GM10266 (cell line): ENCODE results near the gene RGS11.

Experiments
- DNase-seq: peaks from one replicate; pipeline ENCODE4 v3.0.0; 2012; ENCODE audit errors: extremely low spot score
- TF ChIP-seq, protein P1 (sequence below): IDR thresholded peaks from 2 replicates; pipeline ENCODE4 v1.5.1; 2012; ENCODE audit warnings: mild to moderate bottlenecking, low read depth; ENCODE audit not compliant: control insufficient read depth, insufficient read depth; ENCODE audit errors: missing control alignments

RGS11 gene

DNA sequence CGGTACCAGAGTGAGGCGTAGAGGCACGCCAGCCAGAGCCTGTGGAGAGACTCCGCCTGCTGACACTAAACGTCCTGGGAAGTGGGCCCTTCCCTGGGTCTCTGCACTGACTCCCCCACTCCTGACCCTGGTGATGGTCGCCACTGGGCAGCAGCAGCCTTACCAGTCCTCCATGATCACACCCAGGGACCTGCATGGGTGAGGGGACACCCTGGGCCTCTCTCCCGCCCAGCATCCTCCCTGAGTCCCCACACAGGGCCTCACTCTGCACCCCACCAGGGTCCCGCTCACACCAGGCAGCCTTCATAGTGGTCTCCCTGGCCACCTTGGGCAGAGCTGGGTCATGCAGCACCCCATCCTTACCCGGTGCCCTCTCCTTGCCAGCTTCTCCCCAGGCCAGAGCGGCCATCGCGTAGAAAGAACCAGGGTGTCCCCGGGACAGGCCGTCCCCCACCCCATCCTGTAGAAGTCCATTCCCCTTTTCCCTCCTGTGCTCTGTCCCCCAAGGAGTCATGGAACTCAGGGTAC lies 10.7 kb downstream of the RGS11 start:
- no peak for DNase-seq
- TF ChIP-seq, protein P1, sequence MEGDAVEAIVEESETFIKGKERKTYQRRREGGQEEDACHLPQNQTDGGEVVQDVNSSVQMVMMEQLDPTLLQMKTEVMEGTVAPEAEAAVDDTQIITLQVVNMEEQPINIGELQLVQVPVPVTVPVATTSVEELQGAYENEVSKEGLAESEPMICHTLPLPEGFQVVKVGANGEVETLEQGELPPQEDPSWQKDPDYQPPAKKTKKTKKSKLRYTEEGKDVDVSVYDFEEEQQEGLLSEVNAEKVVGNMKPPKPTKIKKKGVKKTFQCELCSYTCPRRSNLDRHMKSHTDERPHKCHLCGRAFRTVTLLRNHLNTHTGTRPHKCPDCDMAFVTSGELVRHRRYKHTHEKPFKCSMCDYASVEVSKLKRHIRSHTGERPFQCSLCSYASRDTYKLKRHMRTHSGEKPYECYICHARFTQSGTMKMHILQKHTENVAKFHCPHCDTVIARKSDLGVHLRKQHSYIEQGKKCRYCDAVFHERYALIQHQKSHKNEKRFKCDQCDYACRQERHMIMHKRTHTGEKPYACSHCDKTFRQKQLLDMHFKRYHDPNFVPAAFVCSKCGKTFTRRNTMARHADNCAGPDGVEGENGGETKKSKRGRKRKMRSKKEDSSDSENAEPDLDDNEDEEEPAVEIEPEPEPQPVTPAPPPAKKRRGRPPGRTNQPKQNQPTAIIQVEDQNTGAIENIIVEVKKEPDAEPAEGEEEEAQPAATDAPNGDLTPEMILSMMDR, result no peak

DNA sequence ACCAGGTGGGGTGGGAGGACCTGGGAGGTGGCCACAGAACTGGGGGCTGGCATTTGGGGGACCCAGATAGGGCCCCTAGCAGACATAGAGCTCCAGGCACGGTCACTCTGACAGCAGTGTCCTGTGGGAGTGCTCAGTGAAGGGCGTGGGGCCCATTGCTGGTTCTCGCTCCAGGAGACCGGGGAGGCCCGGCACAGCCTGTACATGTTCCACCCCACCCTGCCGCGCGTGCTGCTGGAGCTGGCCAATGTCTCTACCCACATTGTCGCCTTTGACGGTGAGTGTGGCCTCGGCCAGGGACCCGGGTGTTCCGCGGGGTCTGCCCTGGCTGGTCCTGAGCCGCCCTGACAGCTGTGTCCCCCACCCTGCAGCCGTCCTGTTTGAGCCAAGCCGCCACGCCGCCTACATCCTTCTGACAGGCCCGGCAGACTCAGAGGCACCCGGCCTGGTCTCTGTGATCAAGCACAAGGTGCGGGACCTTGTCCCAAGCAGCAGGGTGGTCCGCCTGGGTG lies 11.2 kb downstream of the RGS11 start:
- TF ChIP-seq, protein P1, result no peak
- DNase-seq, result no peak

DNA sequence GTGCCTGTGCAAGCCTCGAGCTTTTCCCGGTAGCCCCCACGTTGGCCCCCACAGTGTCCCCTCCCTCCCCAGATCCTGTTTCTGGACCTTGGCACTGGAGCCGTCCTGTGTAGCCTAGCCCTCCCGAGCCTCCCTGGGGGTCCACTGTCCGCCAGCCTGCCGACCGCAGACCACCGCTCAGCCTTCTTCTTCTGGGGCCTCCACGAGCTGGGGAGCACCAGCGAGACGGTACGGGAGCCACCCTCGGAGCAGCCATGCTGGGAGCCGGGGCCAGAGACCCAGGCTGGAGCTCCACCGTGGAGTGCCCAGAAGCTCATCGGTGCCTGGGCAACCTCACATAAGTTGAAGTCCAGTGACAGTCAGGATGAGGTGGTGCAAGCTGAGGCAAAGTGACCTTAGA lies 11.8 kb downstream of the RGS11 start:
- DNase-seq, result no peak
- TF ChIP-seq, protein P1, result no peak

DNA sequence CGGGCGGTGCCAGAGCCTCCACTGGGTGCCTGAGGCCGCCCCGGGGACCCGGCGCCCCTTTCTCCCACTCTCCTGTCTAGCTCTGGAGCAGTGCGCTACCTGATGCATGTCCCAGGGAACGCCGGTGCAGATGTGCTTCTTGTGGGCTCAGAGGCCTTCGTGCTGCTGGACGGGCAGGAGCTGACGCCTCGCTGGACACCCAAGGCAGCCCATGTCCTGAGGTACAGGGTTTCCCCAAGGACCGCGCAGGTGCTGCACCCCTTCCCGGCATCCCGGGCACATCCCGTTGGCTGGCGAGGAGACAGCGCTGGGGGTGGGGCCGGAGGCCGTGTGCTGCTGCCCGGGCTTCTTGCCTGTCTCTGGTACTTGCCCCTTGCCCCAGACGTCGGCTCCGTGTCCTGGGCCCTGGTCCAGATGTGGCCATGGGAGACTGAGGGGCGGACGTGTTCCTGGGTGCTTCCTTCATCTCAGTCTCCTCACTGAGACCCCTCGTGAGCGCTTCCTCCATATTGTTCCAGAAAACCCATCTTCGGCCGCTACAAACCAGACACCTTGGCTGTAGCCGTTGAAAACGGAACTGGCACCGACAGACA lies 12.5 kb downstream of the RGS11 start:
- TF ChIP-seq, protein P1, result no peak
- DNase-seq, result no peak

DNA sequence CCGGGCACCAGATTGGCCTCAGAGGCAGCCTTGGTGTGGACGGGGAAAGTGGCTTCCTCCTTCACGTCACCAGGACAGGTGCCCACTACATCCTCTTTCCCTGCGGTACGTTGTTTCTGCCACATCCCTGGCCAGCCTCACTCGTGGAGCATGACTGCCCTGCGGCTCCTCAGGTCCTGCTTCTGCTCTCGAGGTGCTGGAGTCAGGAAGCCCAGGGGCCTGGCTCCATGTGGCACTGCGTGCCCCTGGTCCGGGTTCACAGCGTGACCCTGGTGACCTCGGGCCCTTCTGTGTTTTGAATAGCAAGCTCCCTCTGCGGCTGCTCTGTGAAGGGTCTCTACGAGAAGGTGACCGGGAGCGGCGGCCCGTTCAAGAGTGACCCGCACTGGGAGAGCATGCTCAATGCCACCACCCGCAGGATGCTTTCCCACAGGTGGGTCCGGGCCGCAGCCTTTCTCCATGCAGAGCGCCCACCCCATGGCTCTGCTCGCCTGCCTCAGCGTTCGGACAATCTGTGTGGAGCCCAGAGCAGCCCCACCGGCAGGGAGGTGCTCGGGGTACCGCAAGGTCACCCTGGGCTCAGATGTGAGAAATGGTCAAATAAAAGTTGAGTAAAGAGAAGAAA lies 13.5 kb downstream of the RGS11 start:
- no peak for DNase-seq
- TF ChIP-seq, protein P1, result no peak

DNA sequence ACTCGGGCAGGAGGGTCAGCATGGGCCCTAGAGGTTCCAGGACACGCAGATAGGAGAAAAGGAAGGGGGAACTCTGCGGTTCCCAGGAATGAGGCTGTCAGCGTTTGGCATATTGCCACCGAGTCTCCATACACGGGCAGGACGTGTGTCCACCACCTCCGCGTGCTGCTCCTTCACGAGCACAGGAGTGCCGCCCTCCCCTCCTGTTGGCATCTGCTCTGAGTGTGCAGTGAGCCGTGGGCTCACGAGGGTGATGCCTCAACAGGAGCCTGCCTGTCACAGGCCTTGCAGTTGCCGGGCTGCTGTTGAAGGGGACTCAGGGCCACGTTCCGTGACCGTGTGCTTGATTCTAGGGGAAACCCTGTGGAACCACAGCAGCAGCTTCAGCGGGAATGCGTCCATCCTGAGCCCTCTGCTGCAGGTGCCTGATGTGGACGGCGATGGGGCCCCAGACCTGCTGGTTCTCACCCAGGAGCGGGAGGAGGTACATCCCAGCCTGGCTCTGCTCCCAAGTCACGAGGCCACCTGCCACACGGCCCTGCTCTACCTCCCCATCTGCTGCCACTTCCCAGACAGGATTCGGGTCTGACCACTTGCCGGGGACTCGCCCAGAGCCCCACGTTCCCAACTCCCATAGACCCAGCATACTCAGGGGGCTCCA lies 14.6 kb downstream of the RGS11 start:
- no peak for DNase-seq
- TF ChIP-seq, protein P1, result no peak
